ENCODE measurements around the gene CDC42EP5.
"Not testable (repeated sequence)": the region's sequence is repeated elsewhere in the genome, so short reads cannot be mapped to it uniquely, and the experiment has no call there.

Gene CDC42EP5

DNA sequence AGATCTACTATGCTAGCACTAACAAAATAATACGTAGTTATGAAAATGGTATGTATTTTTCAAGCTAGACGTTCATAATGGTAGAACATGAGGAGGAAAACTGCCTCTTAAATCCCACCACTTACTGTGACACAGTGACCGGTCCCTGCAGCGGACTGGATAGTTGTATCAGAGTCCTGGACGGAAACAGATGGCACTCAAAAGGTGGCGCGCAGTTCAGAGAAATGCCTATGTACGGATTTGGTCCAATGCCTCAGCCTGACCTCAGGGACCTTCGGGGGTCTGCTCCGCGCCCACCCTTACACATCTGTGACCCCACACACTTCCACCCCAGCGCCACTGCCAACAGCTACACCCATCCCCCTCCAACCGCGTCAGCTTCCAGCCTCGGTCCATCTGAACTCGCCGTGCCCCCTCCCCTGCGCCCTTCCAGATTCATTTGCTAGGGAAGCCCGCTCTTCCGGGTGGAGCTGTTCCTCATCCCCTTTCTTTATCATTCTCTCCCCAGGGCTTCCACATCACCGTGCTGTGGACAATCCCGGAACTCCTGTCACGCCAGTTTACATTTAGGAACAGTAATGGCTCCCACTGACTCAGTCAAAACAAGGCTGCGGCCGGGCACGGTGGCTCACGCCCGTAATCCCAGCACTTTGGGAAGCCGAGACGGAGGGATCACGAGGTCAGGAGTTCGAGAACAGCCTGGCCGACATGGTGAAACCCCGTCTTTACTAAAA, 24.9 kb downstream of the CDC42EP5 start:
- DNase-seq (ENCODE audit: low spot score), result peak; percentile 73

DNA sequence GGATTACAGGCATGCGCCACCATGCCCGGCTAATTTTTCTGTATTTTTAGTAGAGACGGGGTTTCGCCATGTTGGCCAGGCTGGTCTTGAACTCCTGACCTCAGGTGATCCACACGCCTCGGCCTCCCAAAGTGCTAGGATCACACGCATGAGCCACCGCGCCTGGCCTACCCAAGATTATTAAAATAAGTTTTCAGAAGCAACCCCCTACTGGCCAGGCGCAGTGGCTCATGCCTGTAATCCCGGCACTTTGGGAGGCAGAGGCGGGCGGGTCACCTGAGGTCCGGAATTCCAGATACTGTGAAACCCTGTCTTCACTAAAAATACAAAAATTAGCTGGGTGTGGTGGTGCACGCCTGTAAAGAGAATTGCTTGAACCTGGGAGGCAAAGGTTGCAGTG, 26.7 kb downstream of the CDC42EP5 start:
- DNase-seq (ENCODE audit: low spot score), result not testable (repeated sequence)

DNA sequence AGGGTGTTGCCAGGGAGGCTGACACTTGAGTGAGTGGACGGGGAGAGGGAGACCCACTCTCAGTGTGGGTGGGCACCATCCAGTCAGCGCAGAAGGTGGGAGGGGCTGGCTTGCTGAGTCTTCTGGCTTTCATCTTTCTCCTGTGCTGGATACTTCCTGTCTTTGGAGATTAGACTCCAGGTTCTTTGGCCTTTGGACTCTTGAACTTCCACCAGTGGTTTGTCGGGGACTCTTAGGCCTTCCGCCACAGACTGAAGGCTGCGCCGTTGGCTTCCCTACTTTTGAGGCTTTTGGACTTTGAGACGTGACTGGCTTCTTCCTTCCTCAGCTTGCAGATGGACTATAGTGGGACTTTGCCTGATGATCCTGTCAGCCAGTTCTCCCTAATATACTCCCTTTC, 28.4 kb downstream of the CDC42EP5 start:
- no peak for DNase-seq (ENCODE audit: low spot score)

DNA sequence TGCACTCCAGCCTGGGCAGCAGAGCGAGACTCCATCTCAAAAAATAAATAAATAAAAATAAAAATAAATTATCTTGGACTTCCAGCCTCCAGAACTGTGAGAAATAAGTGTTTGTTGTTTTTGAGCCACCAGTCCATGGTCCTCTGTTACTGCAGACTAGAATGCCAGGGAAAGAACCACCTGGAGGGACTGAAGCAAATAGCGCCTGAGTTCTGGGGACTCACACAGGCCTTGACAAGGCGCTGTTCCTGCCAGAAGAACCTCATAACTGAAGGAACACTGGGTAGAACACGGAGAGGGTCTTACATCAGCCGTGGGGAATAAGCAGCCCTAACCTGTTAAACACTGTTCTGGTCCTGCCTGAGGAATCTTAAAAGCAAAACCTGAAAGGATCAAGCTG, 32.5 kb downstream of the CDC42EP5 start:
- no peak for DNase-seq (ENCODE audit: low spot score)

DNA sequence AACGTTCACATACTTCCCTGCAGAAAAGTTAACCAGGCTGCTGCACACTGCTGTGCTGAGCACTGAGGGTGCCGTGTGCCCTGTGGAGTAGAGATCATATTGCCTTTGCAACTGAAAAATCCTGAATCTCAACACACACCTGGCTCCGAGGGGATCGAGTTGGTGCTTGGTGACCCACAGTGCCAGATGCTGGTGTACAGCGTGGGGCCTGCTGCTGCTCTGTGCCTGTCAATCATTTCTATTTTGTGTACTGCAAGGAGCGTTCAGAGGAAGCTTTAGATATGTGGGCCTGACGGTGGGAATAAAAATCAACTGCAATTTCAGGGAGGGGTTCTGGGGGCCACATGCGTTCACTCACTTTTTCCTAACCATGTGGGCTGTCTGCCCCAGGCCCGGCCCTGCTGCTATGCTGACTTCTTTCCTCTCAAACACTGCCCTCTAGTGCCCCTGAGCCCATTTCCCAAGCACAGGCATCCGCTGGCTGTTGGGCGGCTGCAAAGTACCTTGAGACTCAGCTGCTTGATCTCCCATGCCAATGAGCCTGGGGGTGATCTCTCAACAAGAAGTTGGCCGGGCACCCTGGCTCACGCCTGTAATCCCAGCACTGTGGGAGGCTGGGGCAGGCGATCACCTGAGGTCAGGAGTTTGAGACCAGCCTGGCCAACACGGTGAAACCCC, 33.8 kb downstream of the CDC42EP5 start:
- DNase-seq (ENCODE audit: low spot score), result no peak

DNA sequence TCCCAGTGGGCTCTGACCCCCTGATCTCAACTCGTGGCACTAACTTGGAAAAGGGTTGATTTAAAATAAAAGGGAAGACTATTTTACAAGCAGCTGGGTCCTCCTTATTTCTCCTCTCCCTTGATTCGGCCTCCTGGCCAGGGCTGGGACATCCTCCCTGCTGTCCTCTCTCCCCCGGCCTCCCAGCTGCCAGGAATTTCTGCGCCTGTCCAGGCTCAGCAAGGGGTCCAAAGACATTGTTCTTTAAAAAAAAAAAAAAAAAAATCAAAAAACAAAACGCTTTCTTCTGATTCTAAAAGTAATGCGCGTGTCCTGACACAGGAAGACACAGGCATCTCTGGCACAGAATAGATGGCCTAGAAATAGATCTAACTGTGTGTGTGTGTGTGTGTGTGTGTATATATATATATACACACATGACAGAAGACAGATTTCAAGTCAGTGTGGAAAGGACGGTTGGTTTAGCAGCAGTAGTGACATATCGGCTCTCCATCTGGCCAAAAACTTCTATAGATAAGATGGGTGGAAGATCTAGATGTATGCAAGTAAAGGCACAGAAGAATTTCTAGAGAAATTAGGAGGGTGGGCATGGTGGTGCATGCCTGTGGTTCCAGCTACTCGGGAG, 36.4 kb downstream of the CDC42EP5 start:
- DNase-seq (ENCODE audit: low spot score), result no peak

DNA sequence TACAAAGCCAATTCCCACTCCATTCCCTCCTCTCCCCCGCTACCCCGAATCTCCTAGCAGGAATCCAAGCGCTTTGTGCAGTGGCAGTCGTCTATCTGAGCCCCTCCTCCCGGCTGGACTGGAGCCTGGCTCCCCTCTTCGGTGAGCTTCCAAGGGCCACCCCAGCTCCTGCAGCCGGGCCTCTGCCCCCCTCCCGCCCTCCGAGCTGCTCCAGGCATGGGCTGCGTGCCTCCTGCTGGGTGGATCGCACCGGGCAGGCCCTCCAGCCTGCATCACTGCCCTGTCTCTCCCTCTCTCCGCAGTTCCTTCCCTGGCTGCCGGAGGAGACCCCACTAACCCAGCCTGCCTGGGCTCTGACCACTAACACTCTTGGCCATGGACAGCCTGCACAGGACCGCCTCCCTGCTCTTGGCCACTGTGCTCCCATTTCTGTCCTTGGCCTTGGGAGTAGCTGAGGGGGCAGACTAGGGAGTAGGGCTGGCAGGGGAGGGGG, 37.0 kb downstream of the CDC42EP5 start:
- no peak for DNase-seq (ENCODE audit: low spot score)

DNA sequence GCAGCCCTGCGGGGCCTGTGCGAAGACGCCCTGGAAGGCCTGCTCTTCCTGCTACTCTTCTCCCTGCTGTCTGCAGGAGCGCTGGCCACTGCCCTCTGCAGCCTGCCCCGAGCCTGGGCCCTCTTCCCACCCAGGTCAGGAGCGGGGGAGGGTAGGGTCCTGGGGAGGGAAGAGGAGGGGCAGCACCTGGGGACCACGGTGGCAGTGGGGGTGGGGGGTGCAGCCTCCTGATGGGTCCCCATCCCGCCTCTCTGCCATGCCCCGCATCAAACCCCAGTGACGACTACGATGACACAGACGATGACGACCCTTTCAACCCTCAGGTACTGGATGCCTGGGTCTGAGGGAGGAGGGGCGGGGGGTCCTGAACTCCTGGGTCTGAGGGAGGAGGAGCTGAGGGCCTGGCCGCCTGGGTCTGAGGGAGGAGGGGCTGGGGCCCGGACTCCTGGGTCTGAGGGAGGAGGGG, 37.5 kb downstream of the CDC42EP5 start:
- DNase-seq (ENCODE audit: low spot score), result no peak

DNA sequence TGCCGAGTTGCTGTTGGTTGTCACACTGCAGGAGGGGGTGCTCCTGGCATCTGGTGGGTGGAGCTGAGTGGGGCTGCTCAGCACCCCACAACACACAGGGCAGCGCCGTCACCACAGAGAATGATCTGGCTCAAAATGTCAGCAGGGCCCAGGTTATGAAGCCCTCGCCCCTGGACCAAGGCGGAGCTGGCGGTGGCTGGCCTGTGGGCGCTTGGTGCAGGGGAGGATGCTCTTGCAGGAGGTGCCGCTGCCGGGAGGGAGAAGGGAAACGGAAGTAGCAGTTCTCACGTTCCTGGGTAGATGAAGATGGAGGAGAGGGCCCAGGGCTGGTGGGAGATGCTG, 38.3 kb downstream of the CDC42EP5 start:
- DNase-seq (ENCODE audit: low spot score), result no peak

DNA sequence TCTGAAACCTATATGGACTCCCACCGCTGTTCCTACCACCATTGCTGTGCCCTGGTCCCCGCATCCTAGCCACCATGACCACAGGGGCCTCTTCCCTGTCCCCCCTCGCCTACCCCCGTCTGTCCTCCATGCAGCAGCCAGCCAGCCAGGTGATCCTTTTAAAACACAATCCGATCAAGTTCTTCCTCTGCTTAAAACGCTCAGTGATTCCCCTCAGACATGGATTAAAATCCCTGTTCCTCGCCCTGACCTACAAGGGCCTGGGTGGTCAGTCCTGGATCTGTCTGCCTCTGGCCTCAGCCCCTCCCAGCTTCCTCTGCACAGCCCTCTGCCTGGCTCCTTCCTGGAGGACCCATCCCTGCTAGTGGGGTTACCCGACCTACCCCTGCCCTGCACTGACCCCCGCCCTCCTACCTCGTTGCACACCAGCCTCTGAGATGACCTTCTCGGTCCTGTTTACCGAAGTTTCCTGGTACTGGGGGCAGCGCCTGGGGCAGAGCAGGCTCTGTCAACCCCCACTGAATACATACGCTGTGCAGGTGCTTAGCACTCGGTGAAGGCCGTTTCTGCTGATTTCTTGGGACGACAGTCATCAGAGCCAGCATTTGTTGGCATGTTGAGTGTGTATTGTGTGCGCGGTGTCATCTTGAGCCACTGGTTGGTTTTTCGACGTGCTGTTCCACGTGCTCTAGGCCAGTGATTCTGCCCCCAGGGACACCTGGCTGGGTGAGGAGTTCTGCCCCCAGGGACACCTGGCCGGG, 38.8 kb downstream of the CDC42EP5 start:
- no peak for DNase-seq (ENCODE audit: low spot score)

DNA sequence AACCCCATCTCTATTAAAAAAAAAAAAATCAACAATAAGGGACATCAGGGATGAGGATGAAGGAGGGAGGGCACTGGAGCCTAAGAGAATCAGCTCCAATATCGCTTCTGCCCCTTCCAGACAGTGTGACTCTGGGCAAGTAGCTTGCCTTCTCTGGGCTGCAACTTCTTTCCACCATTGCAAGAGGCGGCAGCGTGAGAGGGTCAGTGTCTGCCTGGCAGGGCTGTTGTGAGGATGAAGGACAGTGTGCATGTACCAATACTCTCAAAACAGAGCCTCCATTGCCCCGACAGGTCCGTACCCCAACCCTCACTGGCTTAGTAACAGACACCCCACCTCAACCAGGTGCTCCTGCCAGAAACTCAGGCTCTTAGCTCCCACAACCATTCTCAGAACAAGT, 39.4 kb downstream of the CDC42EP5 start:
- DNase-seq (ENCODE audit: low spot score), result no peak

DNA sequence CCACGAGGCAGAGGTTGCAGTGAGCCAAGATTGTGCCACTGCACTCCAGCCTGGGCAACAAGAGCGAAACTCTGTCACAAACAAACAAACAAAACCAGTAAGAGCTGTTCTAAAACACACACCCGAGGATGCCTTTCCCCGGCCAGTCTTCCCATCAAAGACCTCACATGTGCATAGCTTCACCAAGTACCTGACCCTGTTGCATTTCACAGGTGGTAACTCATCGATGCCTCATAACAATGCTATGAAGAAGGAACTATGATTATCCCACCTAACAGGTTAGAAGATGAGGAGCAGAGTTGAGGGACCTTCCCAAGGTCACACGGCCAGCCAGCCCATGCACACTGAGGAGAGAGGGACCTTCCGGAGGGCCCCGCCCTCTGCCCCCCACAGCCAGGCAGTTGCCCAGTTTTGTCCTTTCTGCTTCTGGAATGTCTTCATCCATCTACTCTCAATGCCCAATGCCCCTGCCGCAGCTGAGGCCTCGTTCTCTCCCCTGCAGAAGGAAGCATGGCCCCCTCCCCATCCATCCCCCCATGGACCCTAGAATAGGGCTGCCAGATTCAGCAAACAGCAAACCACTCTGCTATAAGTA, 40.9 kb downstream of the CDC42EP5 start:
- no peak for DNase-seq (ENCODE audit: low spot score)

DNA sequence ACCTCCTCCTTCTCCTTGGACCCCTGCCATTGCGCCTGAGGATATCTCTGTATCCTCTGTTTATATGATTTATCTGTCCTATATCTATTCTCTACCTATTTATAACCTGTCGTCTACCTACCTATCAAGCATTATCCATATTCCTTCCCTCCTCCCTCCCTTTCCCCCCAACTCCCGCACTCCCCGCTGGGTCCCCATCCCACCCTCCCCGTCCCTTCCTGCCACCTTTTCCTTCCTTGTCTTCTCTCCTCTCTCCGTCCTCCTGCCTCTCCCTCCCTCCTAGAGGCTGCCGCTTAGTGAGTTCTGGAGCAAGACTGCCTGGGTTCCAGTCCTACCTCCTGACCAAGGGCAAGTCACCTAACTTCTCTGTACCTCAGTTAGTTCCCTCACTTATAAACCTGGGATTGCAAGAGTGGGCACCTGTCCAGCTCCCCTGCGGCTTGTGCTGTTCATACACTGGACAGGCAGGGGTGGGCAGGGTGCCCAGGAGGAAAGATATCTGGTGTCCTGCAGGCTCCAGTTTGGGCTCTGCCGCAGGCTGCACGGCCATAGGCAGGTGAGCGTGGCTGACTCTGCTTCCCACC, 41.7 kb downstream of the CDC42EP5 start:
- DNase-seq (ENCODE audit: low spot score), result no peak

DNA sequence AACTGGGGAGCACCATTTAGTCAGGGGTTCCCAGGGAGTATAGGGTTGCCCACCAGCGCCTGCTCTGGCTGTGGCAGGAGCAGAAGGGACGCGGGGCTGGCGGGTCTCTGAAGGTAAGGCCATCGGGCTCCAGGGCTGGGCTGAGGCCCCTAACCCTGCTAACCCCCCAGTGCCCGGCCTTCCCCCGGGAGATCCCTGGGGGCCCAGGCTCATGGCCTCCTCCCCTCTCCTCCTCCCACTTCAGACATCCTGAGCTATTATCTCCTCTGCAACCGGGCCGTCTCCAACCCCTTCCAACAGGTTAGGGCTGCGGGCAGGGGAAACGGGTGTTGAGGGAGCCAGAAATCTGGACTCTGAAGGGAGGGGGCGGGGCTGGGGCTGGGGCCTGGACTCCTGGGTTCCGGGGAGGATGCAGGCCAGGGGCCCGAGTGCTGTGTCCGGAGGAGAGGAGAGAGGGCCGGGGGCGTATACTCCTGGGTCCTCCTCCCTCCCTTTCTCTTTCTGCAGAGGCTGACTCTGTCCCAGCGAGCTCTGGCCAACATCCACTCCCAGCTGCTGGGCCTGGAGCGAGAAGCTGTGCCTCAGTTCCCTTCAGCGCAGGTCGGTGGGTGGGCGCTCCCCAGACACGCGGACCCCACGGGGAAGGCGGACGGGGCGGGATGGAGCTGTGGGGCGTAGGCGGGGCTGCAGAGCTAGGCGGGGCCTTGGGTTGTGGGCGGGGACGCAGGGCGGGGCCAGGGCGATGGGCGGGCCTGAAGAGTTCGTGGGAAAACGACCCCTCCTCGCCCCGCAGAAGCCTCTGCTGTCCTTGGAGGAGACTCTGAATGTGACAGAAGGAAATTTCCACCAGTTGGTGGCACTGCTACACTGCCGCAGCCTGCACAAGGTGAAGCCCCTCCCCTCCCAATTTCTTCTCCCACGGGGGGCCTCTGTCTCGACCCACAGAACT, 42.5 kb downstream of the CDC42EP5 start:
- peak; percentile 84 for DNase-seq (ENCODE audit: low spot score)

DNA sequence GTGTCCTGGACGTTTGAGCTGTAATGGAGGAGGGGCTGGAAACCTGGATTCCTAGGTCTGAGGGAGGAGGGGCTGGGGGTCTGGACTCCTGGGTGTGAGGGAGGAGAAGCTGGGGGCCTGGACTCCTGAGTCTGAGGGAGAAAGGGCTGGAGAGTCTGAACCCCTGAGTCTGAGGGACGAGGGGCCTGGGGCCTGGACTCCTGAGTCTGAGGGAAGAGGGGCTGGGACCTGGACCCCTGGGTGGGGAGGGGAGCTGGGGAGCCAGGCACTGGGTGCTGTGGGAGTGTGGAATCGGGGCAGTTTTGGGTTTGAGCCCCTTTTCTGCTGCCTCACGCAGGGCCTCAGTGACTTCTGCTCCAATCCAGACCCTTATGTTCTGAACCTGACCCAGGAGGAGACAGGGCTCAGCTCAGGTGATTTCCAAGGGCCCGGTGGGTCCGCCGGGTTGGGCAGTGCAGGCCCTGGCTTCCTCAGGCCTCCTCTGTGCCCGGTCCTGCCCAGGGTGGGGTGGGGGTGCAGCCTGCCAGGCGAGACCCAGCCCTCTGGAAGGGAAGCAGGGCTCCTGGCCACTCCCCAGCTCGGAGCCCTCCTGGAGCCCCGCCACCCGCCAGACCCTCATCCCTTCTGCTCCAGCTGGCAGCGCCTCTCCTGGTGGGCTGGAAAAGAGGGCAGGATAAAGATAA, 43.4 kb downstream of the CDC42EP5 start:
- no peak for DNase-seq (ENCODE audit: low spot score)

DNA sequence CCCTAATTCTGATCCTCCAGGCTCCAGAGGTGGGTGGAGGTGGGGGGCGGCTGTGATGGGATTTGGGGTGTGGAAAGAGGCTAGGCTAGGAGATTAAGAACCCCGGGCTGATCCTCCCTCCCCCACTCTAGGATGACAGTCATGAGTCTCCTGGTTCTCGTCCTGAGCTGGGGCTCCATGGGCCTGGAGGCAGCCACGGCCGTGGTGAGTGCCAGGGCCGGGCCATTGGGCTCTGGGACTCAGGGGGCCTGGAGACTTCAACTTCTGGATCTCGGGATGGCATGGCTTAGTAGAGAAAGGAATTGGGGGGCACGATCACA, 44.0 kb downstream of the CDC42EP5 start:
- DNase-seq (ENCODE audit: low spot score), result no peak

DNA sequence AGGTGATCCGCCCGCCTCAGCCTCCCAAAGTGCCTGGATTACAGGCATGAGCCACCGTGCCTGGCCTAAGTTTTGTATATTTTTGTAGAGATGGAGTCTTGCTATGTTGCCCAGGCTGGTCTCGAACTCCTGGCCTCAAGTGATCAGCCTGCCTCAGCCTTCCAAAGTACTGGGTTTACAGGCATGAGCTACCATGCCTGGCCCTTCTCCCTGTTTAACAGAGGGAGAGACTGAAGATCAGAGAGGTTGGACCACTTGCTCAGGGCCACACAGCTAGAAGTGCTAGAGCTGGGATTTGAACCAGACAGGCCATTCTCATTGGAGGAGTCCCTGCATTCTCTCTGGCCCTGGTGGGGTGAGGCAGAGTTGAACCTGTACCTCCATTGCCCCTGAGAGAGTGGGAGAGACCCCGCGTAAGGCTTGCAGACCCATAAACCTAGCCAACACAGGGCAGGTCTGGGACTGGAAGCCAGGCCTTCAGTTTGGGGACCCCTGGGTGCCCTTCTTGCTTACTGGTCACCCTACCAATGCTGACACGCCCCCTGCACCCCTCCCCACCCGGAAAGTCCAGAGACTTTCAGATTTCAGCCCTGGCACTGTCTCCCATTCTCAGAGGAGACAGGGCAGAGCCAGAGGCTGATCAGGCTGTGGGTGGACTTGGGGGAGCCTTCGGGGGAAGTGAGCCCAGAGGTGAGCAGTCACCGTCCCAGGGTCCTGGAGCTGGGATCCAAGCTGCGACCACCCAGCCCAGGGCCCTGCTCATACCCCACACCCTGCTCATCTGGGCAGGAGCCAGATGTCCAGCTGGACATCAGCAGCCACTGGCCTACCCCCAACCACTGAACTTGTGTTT, 44.5 kb downstream of the CDC42EP5 start:
- no peak for DNase-seq (ENCODE audit: low spot score)

DNA sequence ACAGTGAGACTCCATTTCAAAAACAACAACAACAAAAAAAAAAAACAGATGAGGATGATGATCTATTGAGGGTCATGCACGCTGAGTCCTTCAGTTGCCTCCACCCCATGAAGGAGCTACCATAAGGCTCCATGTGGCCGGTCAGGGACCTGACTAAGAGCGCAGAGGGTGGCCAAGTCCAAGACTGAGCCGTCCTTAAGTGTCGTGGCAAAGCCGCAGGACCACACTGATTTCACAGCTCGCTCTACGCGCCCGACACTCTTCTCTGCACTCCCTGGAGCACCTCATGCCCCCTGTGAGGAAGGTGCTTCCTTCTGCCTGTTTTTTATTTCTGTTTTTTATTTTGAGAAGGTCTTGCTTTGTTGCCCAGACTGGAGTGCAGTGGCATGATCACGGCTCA, 45.5 kb downstream of the CDC42EP5 start:
- no peak for DNase-seq (ENCODE audit: low spot score)

DNA sequence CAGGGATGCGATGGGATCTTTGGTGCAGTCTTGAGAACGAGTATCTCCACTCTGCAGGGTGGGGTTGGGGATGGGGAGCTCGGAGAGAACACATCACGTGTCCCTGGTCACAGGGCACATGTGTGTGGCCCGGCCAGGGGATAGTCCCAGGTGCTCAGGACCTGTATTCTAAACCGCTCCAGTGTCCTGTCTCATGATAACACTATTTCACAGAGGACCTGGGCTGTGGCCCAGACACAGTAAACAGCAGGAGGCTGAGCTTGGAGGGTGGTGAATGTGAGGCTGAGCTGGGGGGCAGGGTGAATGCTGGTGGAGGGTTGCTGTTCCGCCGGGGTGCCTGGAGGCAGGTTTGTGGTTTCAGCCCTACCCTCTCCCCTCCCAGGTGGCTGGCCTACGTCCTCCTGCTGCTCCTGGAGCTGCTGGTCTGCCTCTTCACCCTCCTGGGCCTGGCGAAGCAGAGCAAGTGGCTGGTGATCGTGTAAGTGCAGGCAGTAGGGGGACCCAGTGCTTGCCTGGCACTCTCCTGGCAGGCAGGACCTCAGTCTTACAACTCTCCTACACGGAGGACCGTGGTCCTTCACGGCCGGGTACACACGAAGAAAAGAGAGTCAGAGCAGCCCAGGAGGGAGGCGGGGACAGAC, 46.7 kb downstream of the CDC42EP5 start:
- DNase-seq (ENCODE audit: low spot score), result no peak

Measured in GM03348 (cell line).